DOHH2 (cell line): ENCODE results near the gene TTC3.

Experiments
- H3F3A ChIP-seq: fragments of 200-600 bp; sonication (generic), shearing (Covaris generic); 2 replicates; pipeline ENCODE4 v1.6.0; 2016; ENCODE audit warnings: antibody characterized with exemption, mild to moderate bottlenecking; ENCODE audit not compliant: control insufficient read depth, insufficient read depth
- H3K27ac ChIP-seq: fragments of 200-600 bp; sonication (generic); 2 replicates; pipeline ENCODE4 v1.5.1; 2014; ENCODE audit warnings: low read depth, mild to moderate bottlenecking, low read length, moderate library complexity
- H3K27me3 ChIP-seq: fragments of 200-600 bp; sonication (generic); 2 replicates; pipeline ENCODE4 v1.6.1; 2014; ENCODE audit warnings: mild to moderate bottlenecking, low read length, mixed read lengths; ENCODE audit not compliant: control insufficient read depth
- H3K36me3 ChIP-seq: fragments of 200-600 bp; sonication (generic); 2 replicates; pipeline ENCODE4 v1.6.1; 2014; ENCODE audit warnings: mild to moderate bottlenecking, low read length, moderate library complexity, mixed read lengths; ENCODE audit not compliant: control insufficient read depth
- H3K4me1 ChIP-seq: fragments of 200-600 bp; sonication (generic); 2 replicates; pipeline ENCODE4 v1.6.1; 2014; ENCODE audit warnings: mild to moderate bottlenecking, low read length, mixed read lengths; ENCODE audit not compliant: control insufficient read depth
- H3K4me2 ChIP-seq: fragments of 200-600 bp; sonication (generic); 2 replicates; pipeline ENCODE4 v1.6.0; 2014; ENCODE audit warnings: mild to moderate bottlenecking, low read length, moderate library complexity
- H3K4me3 ChIP-seq: fragments of 200-600 bp; sonication (generic); 2 replicates; pipeline ENCODE4 v1.5.1; 2014; ENCODE audit warnings: mild to moderate bottlenecking, low read length, mixed read lengths
- H3K79me2 ChIP-seq: fragments of 200-600 bp; sonication (generic); 2 replicates; pipeline ENCODE4 v1.6.1; 2014; ENCODE audit warnings: mild to moderate bottlenecking, low read length, mixed read lengths; ENCODE audit not compliant: control insufficient read depth
- H3K9me2 ChIP-seq: fragments of 200-600 bp; sonication (generic); replicated peaks from 2 replicates; pipeline ENCODE4 v1.6.1; 2014; ENCODE audit warnings: mild to moderate bottlenecking, low read length, mixed read lengths; ENCODE audit not compliant: control insufficient read depth
- H3K9me3 ChIP-seq: fragments of 200-600 bp; sonication (generic); 2 replicates; pipeline ENCODE4 v1.6.1; 2014; ENCODE audit warnings: antibody characterized with exemption, low read length, mixed read lengths; ENCODE audit not compliant: control insufficient read depth, insufficient read depth
- H4K20me1 ChIP-seq: fragments of 200-600 bp; sonication (generic); 2 replicates; pipeline ENCODE4 v1.6.0; 2014; ENCODE audit warnings: low read depth, mild to moderate bottlenecking, antibody characterized with exemption, low read length, moderate library complexity; ENCODE audit not compliant: control insufficient read depth, insufficient read depth
- CTCF ChIP-seq: fragments of 200-600 bp; sonication (generic); IDR thresholded peaks from one replicate; pipeline ENCODE4 v1.5.1; 2014; ENCODE audit warnings: antibody characterized with exemption, mild to moderate bottlenecking, low read depth, low read length; ENCODE audit not compliant: poor library complexity, severe bottlenecking
- EZH2phosphoT487 ChIP-seq: fragments of 200-600 bp; sonication (generic); IDR thresholded peaks from 2 replicates; pipeline ENCODE4 v1.6.1; 2017; ENCODE audit warnings: borderline replicate concordance, mild to moderate bottlenecking, antibody characterized with exemption, low read length, moderate library complexity, mixed read lengths

The TTC3 gene

DNA sequence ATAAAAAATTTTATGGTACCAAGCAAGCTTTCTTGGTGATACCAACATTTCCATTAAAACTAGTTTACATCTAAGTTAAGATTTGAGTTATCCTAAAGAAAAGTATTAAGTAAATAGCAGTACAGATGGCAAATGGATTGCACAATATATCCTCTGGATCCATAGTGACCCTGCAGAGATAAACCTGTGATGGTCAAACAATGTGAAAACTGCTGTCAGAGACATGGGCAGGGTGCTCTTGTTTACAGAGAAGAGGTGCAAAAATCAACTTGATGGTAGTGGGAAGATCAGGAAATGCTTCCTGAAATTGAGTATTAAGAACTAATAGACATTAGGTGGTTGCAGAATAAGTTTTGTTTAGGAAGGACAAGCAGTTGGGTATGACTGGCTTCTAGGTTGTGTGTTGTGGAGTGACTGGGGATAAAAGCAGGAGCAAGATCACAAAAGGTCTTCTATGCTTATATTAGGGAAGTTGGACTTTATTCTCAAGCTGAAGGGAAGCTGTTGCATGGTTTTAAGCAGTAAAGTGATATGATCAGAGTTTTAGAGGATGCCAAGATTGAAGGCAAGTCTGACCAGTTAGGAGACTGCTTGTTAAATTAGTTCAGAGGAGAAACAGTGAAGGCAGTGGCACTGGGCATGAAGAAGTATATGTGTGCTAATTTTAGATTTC is 9.9 kb downstream of the TTC3 start:
- no peaks in the 10 kb centered on the region for H3K9me3 ChIP-seq
- H3K9me2 ChIP-seq = no peaks in the 10 kb centered on the region
- H4K20me1 ChIP-seq = peaks cover 4% of the 10 kb centered on the region; the same call in 1 of the 2 replicates
- peaks cover 19% of the 10 kb centered on the region for H3K4me1 ChIP-seq
- H3K4me2 ChIP-seq = no peak overlapping the region
- no peak for TF ChIP-seq EZH2phosphoT487
- H3K79me2 ChIP-seq = peaks cover 96% of the 10 kb centered on the region
- H3K36me3 ChIP-seq = peaks cover 5% of the 10 kb centered on the region
- no peak overlapping the region for H3K4me3 ChIP-seq
- H3K27ac ChIP-seq = no peak overlapping the region
- peaks cover 8% of the 10 kb centered on the region; the same call in 1 of the 2 replicates for H3F3A ChIP-seq
- H3K27me3 ChIP-seq = no peaks in the 10 kb centered on the region

DNA sequence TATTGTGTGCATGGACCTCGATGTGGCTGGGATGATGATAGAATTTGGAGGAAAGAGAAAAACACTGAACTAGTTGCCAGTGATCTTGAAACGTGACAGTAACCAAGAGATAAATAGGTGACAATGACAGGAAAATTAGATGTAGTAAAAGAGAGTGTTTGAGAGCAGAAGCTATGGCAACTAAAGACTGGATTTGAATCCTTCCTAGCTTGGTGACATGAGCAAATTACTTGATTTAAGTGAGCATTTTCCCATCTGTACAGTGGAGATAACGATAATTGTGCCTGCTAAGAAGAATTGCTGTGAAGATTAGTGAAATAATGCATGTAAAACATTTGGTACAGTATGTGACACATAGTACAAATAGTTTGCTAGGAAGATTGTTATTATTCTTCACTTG is 12.7 kb downstream of the TTC3 start:
- H3K4me3 ChIP-seq = no peak overlapping the region
- H3K4me2 ChIP-seq = no peak overlapping the region
- no peak overlapping the region for H3K27ac ChIP-seq
- H3F3A ChIP-seq = no peaks in the 10 kb centered on the region
- H4K20me1 ChIP-seq = peaks cover 4% of the 10 kb centered on the region; the same call in 1 of the 2 replicates
- H3K9me2 ChIP-seq = no peaks in the 10 kb centered on the region
- TF ChIP-seq CTCF (no peak), EZH2phosphoT487 (no peak)
- H3K79me2 ChIP-seq = peaks cover 77% of the 10 kb centered on the region
- peaks cover 22% of the 10 kb centered on the region for H3K36me3 ChIP-seq
- 0 out of 2 replicates have a peak, but pooled peaks cover 6% of the 10 kb centered on the region for H3K4me1 ChIP-seq
- H3K27me3 ChIP-seq = no peaks in the 10 kb centered on the region
- no peaks in the 10 kb centered on the region for H3K9me3 ChIP-seq

DNA sequence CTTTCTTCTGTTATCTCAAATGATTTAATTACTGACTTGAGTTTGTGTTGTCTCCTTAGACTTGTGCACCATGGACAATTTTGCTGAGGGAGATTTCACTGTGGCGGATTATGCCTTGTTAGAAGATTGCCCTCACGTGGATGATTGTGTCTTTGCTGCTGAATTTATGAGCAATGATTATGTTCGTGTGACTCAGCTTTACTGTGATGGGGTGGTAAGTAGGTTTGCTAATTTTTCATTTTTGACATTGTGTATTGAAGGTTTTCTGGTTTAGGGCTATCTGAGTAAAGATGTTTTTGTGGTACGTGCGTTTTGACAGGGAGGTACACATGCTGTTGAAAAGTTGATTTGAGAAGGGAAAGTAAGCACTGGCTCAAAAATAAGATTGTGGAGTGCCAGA is 14.1 kb downstream of the TTC3 start:
- Histone ChIP-seq H3K9me3 (no peaks in the 10 kb centered on the region), H3K27ac (no peak overlapping the region), H3K4me2 (no peak overlapping the region), H3K36me3 (peaks cover 29% of the 10 kb centered on the region), H3K9me2 (no peaks in the 10 kb centered on the region), H4K20me1 (peaks cover 3% of the 10 kb centered on the region; the same call in 1 of the 2 replicates), H3K4me1 (0 out of 2 replicates have a peak, but pooled peaks cover 6% of the 10 kb centered on the region), H3K27me3 (no peaks in the 10 kb centered on the region), H3K79me2 (peaks cover 63% of the 10 kb centered on the region), H3F3A (no peaks in the 10 kb centered on the region), H3K4me3 (no peak overlapping the region)
- no peak for TF ChIP-seq EZH2phosphoT487
- no peak for TF ChIP-seq CTCF

GRCh38 chr21:37088186-37088735 is 15.2 kb downstream of the TTC3 start:
- Histone ChIP-seq H3K9me2 (no peaks in the 10 kb centered on the region), H3K79me2 (peaks cover 52% of the 10 kb centered on the region), H4K20me1 (no peaks in the 10 kb centered on the region; the same call in 1 of the 2 replicates)

More at GRCh38 chr21:37088186-37088735, 15.2 kb downstream of the TTC3 start:
- Histone ChIP-seq H3F3A (no peaks in the 10 kb centered on the region), H3K9me3 (no peaks in the 10 kb centered on the region), H3K4me2 (no peak overlapping the region), H3K27me3 (no peaks in the 10 kb centered on the region), H3K27ac (no peak overlapping the region), H3K36me3 (peaks cover 33% of the 10 kb centered on the region), H3K4me3 (no peak overlapping the region), H3K4me1 (0 out of 2 replicates have a peak, but pooled peaks cover 2% of the 10 kb centered on the region)
- no peak for TF ChIP-seq CTCF
- no peak for TF ChIP-seq EZH2phosphoT487
